CD14-positive monocyte (primary cell): ENCODE measurements around the gene B3GNT7. TPM values are rescaled to one million over a fixed set of nuclear protein-coding genes. Genes with fewer than 3 reads are reported as not detected.

Experiments
- DNase-seq, 3 donors: peaks; one replicate each; pipeline ENCODE4 v3.0.0-alpha.2; 2011 to 2022
- H2AFZ ChIP-seq: 2 replicates; pipeline ENCODE4 v1.6.0; 2012; ENCODE audit warnings: mild to moderate bottlenecking, low read depth, low read length, inconsistent platforms; ENCODE audit not compliant: insufficient read depth, poor library complexity, severe bottlenecking
- H3K27ac ChIP-seq, 2 donors: 1 replicate in 1 of 2; 2 replicates in 1 of 2; pipeline ENCODE4 v1.5.1; 2012 to 2013; ENCODE audit warnings: low read length in 2 of 2, control low read depth in 1 of 2, inconsistent platforms in 1 of 2, low read depth in 1 of 2, mild to moderate bottlenecking in 1 of 2
- H3K27me3 ChIP-seq, 2 donors: one replicate each; pipeline versions ENCODE4 v1.6.0 to v1.6.1; 2011 to 2013; ENCODE audit warnings: low read length in 2 of 2; ENCODE audit not compliant: control insufficient read depth in 2 of 2, insufficient read depth in 2 of 2
- H3K36me3 ChIP-seq, 2 donors: replicated peaks in 1 of 2; 1 replicate in 1 of 2; 2 replicates in 1 of 2; pipeline versions ENCODE4 v1.5.1 to v1.6.1; 2012 to 2013; ENCODE audit warnings: low read length in 2 of 2, control low read depth in 1 of 2, inconsistent platforms in 1 of 2, mild to moderate bottlenecking in 1 of 2; ENCODE audit not compliant: insufficient read depth in 2 of 2, control insufficient read depth in 1 of 2
- H3K4me1 ChIP-seq, 2 donors: 1 replicate in 1 of 2; 2 replicates in 1 of 2; pipeline versions ENCODE4 v1.5.1 to v1.6.1; 2012 to 2013; ENCODE audit warnings: low read length in 2 of 2, control low read depth in 1 of 2, inconsistent platforms in 1 of 2, mild to moderate bottlenecking in 1 of 2, moderate library complexity in 1 of 2; ENCODE audit not compliant: insufficient read depth in 2 of 2, control insufficient read depth in 1 of 2
- H3K4me2 ChIP-seq: replicated peaks from 2 replicates; pipeline ENCODE3; 2012; ENCODE audit warnings: low read length, moderate library complexity, mild to moderate bottlenecking; ENCODE audit not compliant: poor library complexity, severe bottlenecking; ENCODE audit errors: extremely low read depth
- H3K4me3 ChIP-seq, 3 experiments: fragments of 200-600 bp in 1 of 3; sonication (generic) in 1 of 3; replicated peaks in 1 of 3; 1 replicate in 2 of 3; 2 replicates in 1 of 3; pipeline ENCODE4 v1.5.1; 2011 to 2013; ENCODE audit warnings: low read length in 3 of 3, mild to moderate bottlenecking in 3 of 3, control low read depth in 2 of 3, low read depth in 2 of 3, inconsistent platforms in 1 of 3, moderate library complexity in 1 of 3
- H3K79me2 ChIP-seq: 2 replicates; pipeline ENCODE4 v1.6.0; 2012; ENCODE audit warnings: mild to moderate bottlenecking, control low read depth, inconsistent platforms, low read length, moderate library complexity; ENCODE audit not compliant: insufficient read depth
- H3K9ac ChIP-seq: 2 replicates; pipeline ENCODE4 v1.6.0; 2017; ENCODE audit warnings: low read length, mild to moderate bottlenecking; ENCODE audit not compliant: insufficient read depth, poor library complexity, severe bottlenecking
- H3K9me3 ChIP-seq, 2 donors: replicated peaks in 1 of 2; 1 replicate in 1 of 2; 2 replicates in 1 of 2; pipeline versions ENCODE4 v1.5.1 to v1.6.1; 2012 to 2013; ENCODE audit warnings: low read length in 2 of 2, control low read depth in 1 of 2; ENCODE audit not compliant: control insufficient read depth in 1 of 2, insufficient read depth in 1 of 2
- H4K20me1 ChIP-seq: 2 replicates; pipeline ENCODE4 v1.6.0; 2012; ENCODE audit warnings: mild to moderate bottlenecking, low read length, control low read depth, moderate library complexity; ENCODE audit not compliant: insufficient read depth
- H3K27ac Mint-ChIP-seq, 7 donors: one replicate each; pipeline ENCODE4 v1.8.0; 2020; ENCODE audit warnings: mild to moderate bottlenecking in 7 of 7, mixed read lengths in 7 of 7, moderate library complexity in 6 of 7, inconsistent platforms in 2 of 7
- H3K27me3 Mint-ChIP-seq, 3 donors: one replicate each; pipeline ENCODE4 v1.8.0; 2021 to 2022; ENCODE audit warnings: low read depth in 3 of 3, mild to moderate bottlenecking in 3 of 3, mixed read lengths in 3 of 3, moderate library complexity in 3 of 3, inconsistent platforms in 1 of 3
- H3K36me3 Mint-ChIP-seq, 2 donors: one replicate each; pipeline ENCODE4 v1.8.0; 2020; ENCODE audit warnings: mixed read lengths in 2 of 2, inconsistent platforms in 1 of 2, mild to moderate bottlenecking in 1 of 2
- H3K4me1 Mint-ChIP-seq: one replicate; pipeline ENCODE4 v1.8.0; 2020; ENCODE audit warnings: mild to moderate bottlenecking, mixed read lengths
- H3K4me3 Mint-ChIP-seq, 2 donors: one replicate each; pipeline ENCODE4 v1.8.0; 2020; ENCODE audit warnings: mild to moderate bottlenecking in 2 of 2, mixed read lengths in 2 of 2, moderate library complexity in 1 of 2
- H3K9me3 Mint-ChIP-seq, 7 donors: one replicate each; pipeline ENCODE4 v1.8.0; 2020 to 2022; ENCODE audit warnings: mixed read lengths in 7 of 7, mild to moderate bottlenecking in 6 of 7, moderate library complexity in 6 of 7, inconsistent platforms in 2 of 7
- WGBS: methylation state at CpG from one replicate; pipeline ENCODE4 v1.1.5; 2013; ENCODE audit warnings: missing lambda C conversion rate; ENCODE audit not compliant: insufficient coverage; 5-methylcytosine and 5-hydroxymethylcytosine counted together
- intact Hi-C, 2 donors: fragments of 100-400 bp; cut with micrococcal nuclease; formaldehyde crosslinking; loops; one replicate each; pipeline versions ENCODE4 v1.15.0 to v1.15.1; 2023
- polyA plus RNA-seq, 3 donors: library from polyadenylated mRNA; depleted of rRNA in 1 of 3; unstranded in 2 of 3; stranded (reverse) in 1 of 3; fragments of 300-500 nt in 2 of 3; fragments of >200 nt in 1 of 3; fragmentation: Illumina TruSeq in 2 of 3; gene quantifications; 1 replicate in 2 of 3; 2 replicates in 1 of 3; pipeline ENCODE4 v1.2.3, GENCODE V29; 2012 to 2021
- TF ChIP-seq, protein P1 (sequence below): fragments of 200-600 bp; IDR thresholded peaks from one replicate; pipeline ENCODE4 v1.8.0; 2022; ENCODE audit warnings: antibody characterized with exemption, mild to moderate bottlenecking

The B3GNT7 gene
- polyA plus RNA-seq, 3 donors, result 0.05 TPM; not detected in 2

DNA sequence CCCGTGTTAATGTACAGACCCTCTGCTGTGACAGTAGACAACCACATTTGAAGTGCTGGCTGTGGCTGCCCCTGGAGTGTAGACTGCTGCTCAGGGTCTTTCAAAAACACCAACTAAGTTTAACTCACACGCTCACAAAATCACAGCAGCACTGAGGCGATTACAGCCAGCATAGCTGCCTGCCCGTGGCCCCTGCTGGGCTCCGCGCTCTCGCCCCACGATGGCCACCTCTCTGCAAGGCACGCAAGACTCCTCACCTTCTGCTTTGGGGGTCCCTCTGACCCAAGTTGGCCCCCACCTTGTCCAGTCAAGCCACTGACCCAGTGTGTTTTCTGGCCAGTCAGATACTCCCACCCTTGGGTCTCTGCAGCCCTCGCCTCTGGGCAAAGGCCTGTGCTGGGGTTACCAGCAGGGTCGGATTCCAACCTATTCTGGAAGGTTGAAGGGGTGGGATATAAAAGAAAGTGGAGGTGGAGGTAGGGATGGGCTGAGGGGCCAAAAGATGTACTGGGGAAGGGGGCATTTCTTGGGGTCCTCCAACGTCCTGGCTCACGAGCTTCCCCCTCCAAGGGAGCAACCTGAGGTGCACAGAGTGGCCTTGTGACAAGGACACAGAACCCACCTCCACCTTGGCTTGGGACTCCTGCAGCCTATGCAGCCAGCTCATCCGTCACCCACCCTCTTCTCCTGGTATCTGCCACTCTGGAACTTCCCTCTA lies 2.9 kb upstream of the B3GNT7 start:
- peaks cover 71% of the 10 kb centered on the region for H3K4me1 Mint-ChIP-seq
- no peak overlapping the region for H3K27ac ChIP-seq

More for the DNA sequence above, 2.9 kb upstream of the B3GNT7 start:
- Histone ChIP-seq H3K9me3 (no peaks in the 10 kb centered on the region), H4K20me1 (no peaks in the 10 kb centered on the region), H3K4me1 (peaks cover 61 to 78% of the 10 kb centered on the region in 2 donors), H3K4me2 (no peak overlapping the region), H3K27me3 (peaks cover 0 to 10% of the 10 kb centered on the region in 2 donors), H2AFZ (no peak overlapping the region), H3K4me3 (no peak overlapping the region), H3K9ac (no peak overlapping the region), H3K79me2 (peaks cover 5% of the 10 kb centered on the region), H3K36me3 (no peaks in the 10 kb centered on the region)
- TF ChIP-seq, protein P1, sequence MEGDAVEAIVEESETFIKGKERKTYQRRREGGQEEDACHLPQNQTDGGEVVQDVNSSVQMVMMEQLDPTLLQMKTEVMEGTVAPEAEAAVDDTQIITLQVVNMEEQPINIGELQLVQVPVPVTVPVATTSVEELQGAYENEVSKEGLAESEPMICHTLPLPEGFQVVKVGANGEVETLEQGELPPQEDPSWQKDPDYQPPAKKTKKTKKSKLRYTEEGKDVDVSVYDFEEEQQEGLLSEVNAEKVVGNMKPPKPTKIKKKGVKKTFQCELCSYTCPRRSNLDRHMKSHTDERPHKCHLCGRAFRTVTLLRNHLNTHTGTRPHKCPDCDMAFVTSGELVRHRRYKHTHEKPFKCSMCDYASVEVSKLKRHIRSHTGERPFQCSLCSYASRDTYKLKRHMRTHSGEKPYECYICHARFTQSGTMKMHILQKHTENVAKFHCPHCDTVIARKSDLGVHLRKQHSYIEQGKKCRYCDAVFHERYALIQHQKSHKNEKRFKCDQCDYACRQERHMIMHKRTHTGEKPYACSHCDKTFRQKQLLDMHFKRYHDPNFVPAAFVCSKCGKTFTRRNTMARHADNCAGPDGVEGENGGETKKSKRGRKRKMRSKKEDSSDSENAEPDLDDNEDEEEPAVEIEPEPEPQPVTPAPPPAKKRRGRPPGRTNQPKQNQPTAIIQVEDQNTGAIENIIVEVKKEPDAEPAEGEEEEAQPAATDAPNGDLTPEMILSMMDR, result no peak
- Mint-ChIP-seq H3K27me3 (peaks cover 16 to 29% (median 26%) of the 10 kb centered on the region in 3 donors), H3K4me3 (no peak overlapping the region), H3K9me3 (peaks cover 0 to 8% (median under 1%) of the 10 kb centered on the region in 7 donors), H3K36me3 (peaks cover 0 to 3% of the 10 kb centered on the region in 2 donors), H3K27ac (peak overlapping the region in 1 of 7 donors; percentile 76)
- WGBS, result 91% methylated on average over 13 of the region's 14 CpGs
- intact Hi-C loops, result loop anchor here in 1 of 2 donors (5.0 kb wide), 1 partner anchor 85 kb away; no protein-coding TSS in a partner anchor
- no peak for DNase-seq
